NCI-H1417 treated with DMSO at 0.1 percent for 48 hours (cell line): ENCODE results near the gene NONO.
"Not testable (repeated sequence)": the region's sequence is repeated elsewhere in the genome, so short reads cannot be mapped to it uniquely, and the experiment has no call there.

Experiments
- DNase-seq: peaks from one replicate; lab custom pipeline; 2025; lab: John Stamatoyannopoulos, UW

Gene NONO

DNA sequence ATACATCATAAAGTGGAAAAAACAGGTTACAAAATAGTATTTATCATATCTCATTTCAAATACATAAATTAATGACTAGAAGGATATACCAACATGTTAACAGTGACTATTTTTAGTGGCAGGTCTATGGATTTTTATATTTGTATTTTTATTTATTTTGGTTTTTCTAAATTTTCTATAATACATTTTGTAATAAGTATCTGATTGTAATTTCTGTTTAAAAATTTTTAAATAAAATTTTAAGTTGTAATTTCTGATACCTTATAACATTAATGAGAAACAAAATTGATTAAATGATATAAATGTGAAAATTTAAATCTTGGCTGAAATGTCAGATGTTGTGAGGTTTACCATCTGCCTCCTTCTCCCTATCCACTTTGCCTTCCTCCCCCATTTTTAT, 2.5 kb downstream of the NONO start:
- DNase-seq = no peak

DNA sequence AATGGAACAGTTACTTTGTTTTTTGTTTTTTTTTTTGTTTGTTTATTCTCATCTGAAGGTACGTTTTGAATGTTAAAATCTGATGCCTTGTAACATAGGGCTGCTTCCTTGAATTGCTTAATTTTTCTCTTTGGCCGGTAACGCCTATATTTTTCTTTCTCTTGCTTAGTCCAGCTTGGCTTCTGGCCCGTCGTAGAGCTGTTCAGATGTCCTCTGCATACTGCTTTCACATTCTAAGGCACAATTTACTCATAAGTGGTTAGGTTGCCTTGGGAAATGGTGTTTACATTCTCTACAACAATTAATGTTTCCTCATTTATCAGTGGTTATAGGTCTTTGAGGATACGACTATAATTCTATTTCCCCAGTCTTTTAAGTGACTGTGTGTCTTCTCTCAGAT, 7.9 kb downstream of the NONO start:
- DNase-seq = no peak

GRCh38 chrX:71292669-71293365, 9.4 kb downstream of the NONO start:
- no peak for DNase-seq

DNA sequence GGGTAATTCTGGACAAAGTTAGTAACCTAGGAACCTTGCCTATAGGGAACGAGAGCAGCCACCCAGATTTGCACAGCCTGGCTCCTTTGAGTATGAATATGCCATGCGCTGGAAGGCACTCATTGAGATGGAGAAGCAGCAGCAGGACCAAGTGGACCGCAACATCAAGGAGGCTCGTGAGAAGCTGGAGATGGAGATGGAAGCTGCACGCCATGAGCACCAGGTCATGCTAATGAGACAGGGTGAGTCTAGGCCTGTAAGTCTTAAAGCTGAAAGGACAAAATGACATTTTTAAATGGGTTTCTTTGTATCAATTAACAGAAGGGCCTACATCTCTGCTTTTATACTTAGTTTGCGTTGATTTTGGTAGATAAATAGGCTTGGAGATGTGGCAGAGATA, 13.4 kb downstream of the NONO start:
- DNase-seq = no peak

DNA sequence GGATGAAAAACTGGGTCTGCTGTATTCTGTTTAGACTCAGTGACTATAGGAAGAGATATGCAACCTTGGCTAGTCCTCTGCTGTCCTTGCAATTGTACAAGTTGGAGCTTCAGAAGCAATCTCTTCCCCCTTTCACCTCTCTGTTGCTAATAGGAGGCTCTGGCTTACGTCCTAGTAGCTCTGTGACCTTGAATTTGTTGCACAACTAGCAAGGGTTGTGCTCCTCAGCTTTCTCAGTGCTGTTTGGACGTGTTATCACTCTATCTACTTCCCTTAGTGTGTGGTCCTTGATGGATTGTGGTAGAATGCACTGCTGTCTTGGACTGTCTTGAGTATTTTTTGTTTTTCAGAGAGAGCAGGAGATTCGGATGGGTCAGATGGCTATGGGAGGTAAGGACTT, 14.7 kb downstream of the NONO start:
- no peak for DNase-seq

DNA sequence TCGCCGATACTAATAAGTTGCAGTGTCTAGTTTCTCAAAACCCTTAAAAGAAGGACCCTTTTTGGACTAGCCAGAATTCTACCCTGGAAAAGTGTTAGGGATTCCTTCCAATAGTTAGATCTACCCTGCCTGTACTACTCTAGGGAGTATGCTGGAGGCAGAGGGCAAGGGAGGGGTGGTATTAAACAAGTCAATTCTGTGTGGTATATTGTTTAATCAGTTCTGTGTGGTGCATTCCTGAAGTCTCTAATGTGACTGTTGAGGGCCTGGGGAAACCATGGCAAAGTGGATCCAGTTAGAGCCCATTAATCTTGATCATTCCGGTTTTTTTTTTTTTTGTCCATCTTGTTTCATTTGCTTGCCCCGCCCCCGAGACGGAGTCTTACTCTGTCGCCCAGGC, 16.6 kb downstream of the NONO start:
- DNase-seq = not testable (repeated sequence)

DNA sequence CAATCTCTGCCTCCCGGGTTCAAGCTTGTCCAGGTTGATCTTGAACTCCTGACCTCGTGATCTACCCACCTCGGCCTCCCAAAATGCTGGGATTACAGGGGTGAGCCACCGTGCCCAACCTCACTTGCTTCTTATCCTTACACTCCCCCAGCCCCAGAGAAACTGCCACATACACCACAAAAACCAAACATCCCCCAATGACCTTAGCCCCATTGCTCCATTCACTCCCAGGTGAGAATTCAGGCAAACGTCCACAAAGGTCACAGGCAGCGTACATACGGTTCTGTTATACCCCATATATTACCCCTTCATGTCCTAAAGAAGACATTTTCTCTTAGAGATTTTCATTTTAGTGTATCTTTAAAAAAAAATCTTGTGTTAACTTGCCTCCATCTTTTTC, 17.1 kb downstream of the NONO start:
- not testable (repeated sequence) for DNase-seq

GRCh38 chrX:71301195-71301924, 17.9 kb downstream of the NONO start, which contains the start of gene ITGB1BP2:
Gene ITGB1BP2, plus strand, starts transcription at chrX:71301750. Its CDS starts 57 bp downstream, at chrX:71301807.
- no peak for DNase-seq

GRCh38 chrX:71302461-71303213, 19.2 kb downstream of the NONO start:
- no peak for DNase-seq

DNA sequence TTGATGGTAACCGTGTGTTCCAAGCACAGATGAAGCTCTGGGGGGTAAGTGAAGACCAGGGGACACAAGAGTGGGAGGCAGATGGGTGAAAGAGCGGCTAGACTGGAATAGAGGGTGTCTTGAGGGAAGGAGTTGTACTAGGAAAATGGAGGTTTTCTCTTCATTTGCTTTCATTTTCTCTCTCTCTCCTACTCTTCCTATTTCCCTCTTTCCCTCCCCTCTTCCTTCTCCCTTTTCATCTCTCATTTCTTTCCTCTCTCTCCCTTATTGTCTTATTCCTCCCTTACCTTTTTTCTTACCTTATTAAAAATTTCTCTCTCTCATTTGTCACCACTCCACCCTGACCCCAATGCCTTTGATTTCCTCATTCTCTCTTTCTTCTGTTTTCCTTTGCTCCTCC, 21.1 kb downstream of the NONO start:
- DNase-seq = no peak

DNA sequence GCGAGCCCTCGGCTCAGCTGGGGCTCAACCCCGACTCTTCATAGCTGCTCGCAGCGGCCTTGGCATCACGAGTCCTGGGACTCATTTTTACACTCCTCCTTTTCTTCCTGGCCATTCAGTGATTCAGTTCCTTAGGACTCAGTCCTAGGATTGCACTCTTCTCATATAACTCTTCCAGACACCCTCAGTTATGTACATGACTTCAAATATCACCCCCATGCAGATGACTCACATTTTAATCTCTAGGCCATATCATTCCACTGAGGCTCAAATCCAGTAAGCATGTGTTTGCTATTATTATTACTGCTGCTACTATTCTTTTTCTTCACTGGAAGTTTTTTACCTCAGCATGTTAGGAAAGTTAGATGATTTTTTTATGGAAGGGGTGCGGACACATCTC, 32.5 kb downstream of the NONO start:
- no peak for DNase-seq

- not testable (repeated sequence) for DNase-seq
Observed at GRCh38 chrX:71316959-71317358, 33.5 kb downstream of the NONO start.

DNA sequence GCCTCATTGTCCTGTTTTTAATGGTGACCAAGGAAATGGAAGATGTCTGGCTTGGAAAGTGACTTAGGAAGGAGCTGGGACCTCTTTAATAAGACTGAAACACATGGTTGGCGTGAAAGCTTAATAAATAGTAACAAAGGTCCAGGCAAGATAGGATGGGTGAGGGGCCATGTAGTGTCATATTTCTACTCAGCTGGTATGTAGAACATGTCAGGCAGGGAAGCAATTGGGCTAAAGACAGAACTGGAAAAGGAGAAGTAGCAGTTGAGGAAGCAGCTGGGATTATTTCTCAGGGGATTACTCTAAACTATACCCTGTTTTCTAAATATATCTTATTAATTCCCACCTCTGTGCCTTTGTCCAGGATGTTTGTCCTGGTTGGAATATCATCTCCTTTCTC, 36.7 kb downstream of the NONO start:
- no peak for DNase-seq

DNA sequence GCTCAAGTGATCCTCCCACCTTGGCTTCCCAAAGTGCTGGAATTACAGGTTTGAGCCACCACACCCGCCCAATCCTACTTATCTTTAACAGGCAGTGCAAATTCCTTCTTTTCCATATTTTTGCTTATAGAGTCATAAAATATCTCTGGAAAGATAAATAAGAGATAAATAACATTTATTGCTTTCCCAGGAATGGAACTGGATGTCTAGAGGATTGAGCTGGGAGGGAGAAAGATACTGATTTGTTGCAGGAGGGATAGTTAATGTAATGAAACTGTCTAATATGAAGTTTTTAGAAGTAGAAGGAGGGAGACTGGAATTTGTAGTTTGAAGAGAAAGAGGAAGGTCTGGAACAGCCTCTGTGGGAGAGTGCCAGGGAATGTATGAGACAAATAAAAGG, 38.3 kb downstream of the NONO start:
- DNase-seq = no peak

DNA sequence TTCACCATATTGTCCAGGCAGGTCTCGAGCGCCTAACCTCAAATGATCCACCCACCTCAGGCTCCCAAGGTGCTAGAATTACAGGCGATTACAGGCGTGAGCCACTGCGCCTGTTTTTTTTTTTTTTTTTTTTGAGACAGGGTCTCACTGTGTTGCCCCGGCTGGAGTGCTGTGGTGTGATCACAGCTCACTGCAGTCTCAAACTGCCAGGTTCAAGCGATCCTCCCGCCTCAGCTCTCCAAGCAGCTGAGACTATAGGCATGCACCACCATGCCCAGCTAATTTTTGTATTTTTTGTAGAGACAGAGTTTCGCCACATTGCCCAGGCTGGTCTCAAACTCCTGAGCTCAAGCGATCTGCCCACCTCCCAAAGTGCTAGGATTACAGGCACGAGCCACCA, 41.0 kb downstream of the NONO start:
- not testable (repeated sequence) for DNase-seq

DNA sequence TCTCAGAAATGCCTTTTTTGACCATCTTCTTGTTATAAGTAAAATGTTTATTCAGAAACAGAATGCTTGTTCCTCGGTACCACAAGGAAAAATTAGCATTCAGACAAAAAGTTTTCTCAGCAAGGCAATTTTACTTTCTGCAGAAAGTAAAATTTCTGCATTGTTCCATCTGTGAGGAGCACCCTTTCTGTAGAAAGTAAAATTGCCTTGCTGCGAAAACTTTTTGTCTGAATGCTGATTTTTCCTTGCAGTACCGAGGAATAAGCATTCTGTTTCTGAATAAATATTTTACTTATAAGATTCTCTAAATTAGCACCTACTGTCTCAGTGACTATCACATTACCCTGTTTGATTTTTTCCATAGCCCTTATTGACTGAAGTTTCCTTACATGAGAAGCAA, 43.0 kb downstream of the NONO start:
- no peak for DNase-seq

GRCh38 chrX:71349151-71349665, 65.8 kb downstream of the NONO start:
- DNase-seq = not testable (repeated sequence)

GRCh38 chrX:71349867-71350266, 66.4 kb downstream of the NONO start:
- not testable (repeated sequence) for DNase-seq
